DMS153 (cell line): ENCODE measurements around the gene ZDHHC7.

Experiments
- DNase-seq: peaks from one replicate; lab custom pipeline; 2025; lab: John Stamatoyannopoulos, UW

Gene ZDHHC7

DNA sequence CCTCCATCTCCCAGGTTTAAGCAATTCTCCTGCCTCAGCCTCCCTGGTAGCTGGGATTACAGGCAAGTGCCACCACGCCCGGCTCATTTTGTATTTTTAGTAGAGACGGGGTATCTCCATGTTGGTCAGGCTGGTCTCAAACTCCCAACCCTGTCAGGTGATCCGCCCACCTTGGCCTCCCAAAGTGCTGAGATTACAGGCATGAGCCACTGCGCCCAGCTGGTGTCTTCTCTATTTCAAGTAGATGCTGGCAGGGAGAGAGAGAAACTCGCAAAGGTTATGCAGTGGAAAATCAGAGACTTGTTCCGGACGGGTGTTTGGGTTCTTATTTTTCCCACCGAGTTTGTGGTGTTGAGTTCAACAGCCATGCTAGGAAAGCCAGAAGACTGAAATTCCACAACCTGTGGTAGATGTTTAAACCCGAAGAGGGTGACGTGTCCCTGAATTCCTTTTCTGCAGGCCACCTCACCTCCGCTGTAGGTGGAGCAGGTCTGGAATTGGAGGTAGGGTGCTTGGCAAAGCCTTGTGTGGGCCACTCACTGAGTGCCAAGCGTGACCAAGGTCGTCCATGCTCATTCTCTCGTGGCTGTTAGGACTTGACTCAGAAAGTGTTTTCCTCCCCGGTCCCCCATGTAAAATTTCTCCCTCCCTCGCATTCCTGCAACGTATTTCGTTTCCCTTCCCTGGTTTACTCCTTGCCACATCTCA lies 7.3 kb upstream of the ZDHHC7 start:
- no peak for DNase-seq

DNA sequence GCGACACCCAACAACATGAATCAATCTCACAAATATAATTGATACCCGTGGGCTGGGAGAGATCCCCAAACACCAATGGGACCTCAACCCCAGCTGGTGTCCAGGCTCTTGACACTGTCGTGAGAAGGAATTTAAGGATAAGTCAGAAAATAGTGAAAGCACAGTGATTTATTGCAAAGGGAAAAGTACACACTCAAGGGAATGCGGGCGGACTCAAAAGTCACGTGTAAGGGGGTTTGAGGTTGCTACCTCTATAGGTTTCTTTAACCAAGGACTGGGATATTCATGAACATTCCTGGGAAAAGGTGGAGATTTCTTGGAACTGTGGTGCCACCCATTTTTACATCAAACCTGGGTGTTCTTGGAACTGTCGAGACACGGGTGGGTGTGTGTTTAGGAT lies 6.3 kb upstream of the ZDHHC7 start:
- DNase-seq: no peak

DNA sequence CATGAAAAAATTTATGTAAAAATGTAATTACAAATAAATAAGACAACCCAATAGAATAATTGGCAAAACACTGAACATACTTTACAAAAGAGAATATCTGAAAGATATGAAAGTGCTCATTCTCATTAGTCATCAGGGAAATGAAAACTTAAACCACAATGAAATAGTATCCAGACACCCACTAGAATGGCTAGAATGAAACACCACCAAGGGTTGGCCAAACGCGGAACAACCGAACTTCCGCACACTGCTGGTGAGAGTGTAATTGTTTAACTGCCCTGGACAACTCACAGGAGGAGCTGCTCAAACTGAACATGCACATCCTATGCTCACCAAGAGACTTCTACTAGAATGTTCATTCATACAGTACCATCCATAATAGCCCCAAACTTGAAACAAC lies 5.8 kb upstream of the ZDHHC7 start:
- DNase-seq: no peak

DNA sequence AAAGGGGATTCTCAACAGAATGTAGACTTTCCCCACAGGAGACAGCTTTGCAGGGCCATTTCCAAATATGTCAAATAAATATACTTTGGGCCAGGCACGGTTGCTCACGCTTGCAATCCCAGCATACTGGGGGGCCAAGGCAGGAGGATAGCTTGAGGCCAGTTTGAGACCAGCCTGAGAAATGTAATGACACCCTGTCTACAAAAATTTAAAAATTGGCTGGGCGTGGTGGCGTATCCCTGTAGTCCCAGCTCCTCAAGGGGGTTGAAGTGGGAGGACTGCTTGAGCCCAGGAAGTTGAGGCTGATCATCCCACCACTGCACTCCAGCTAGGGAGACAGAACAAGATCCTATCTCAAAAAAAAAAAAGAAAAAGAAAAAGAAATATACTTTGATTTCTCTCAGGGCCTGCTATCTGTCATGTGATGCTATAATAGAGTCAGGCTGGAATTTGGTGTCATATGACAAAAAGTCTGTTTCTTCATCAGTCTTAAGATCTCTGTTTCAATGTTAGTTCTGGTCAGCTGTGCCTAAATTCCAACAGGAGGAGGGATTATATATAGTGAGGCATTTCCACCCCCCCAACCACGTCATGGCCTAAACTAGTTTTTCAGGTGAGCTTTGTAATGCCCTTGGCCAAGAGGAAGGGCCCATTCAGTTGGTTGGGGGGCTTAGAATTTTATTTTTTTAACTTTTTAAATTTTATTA lies 4.3 kb upstream of the ZDHHC7 start:
- no peak for DNase-seq

DNA sequence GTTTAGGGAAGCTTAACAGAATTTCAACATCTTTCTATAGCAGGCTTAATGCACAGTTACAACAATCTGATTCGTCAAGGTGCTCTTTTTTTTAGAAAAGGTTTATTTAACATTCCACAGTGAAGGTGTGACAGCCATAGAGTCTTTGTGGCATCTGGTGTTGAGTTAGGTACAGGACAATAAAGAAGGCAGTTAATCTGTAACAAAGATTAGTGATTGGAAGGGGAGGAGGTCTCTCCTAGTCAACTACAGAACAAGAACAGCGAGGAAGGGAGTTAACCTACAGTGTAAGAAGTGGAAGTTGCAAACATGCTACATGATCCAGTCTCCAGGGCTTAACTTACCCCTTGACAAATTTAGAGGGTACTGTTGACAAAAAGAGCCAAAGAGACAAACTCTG lies 3.0 kb upstream of the ZDHHC7 start:
- DNase-seq: no peak

DNA sequence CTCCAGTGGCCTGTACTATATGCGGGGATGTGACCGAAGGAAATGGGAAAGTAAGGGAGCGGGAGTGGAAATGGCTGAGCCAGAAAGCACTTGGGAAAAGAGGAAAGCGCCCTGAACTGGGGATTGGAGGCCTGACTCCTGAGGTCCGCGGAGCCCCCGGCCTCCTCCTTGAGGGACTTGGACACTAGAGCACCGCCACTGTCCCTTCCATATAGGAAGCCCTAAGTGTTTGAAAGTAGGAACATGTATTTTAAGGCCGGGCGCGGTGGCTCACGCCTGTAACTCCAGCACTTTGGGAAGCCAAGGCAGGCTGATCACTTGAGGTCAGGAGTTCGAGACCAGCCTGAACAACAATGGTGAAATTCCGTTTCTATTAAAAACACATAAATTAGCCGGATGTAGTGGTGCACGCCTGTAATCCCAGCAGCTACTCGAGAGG lies 530 bp upstream of the ZDHHC7 start:
- DNase-seq: no peak

DNA sequence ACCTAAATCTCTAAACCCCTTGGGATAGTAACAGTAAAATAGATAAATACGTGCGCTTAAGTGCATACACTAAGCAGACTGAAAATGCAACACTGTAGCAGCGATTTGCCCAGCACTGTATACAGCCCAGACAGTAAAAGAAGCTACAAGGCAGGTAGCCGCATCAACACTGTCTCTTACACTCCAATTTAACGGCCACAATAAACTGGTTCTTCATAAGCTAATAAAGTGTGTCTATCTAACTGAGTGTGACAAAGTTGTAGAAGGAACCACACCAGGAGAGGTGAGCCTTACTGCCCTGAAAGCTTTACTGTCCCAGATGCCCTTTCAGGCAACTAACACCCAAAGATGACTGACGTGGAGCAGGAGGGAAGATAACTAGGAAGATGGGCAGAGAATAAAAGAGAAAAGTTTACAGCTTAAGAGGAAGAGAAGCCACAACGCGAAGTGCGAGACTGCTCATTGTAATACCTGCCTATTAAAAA lies 847 bp downstream of the ZDHHC7 start:
- DNase-seq: no peak

DNA sequence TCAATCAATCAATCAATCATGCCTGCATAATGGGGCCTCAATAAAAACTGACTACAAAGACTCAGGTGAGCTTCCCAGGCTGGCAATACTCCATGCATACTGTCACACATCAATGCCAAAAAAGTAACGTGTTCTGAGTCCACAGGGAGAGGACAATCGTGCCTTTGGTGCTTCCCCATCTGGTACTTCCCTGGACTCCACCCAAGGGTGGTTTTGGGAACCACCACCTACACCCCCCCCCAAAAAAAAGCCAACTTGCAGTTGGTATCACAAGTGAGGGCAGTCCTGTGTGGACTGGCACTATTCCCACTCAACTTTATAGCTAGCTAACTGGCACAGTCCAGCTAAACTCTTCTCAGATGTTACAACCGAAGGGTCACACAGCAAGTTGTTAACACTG lies 3.1 kb downstream of the ZDHHC7 start:
- DNase-seq: no peak

DNA sequence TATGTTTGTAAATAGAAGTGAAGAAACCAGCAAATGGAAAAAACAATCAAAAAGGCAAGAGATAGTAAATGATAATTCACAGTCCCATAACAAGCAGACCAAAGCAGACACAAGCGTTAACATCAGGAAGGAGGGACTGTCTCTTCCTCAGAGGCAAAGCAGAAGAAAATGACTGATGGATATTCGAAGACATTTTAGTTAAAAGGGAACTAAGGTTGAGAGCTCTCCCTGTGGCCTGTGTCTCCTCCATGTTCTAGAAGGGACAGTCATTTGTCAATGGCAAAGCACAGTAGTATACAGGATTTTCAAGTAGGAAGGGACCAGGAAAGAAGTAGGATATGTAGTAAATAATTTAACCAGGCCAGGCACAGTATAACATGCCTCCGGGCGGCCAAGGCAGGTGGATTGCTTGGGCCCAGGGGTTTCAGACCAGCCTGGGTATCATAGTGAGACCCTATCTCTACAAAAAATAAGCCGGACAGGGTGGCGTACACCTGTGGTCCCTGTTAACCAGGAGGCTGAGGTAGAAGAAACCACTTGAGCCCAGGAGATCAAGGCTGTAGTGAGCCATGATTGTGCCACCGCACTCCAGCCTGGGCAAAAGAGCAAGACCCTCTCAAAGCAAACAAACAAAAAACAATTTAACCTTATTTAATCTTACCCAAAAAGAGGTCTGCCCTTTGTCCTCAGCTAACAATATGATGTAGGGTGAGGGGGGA lies 3.7 kb downstream of the ZDHHC7 start:
- no peak for DNase-seq

DNA sequence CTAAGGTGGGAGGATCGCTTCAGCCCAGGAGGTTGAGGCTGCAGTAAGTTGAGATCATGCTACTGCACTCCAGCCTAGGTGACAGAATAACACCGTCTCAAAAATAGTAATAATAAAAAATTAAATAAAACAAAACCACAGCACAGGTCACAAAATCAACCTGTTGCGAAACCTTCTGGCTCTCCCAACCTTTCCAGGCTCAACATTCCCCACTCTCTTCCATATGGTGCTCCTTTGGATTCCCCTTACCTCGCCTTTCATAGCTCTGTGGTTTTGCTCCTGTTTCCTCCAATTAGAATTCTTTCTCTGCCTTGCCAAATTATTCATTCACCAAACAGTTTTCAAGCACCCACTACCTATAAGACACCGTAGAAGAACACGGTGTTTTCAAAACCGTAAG lies 4.7 kb downstream of the ZDHHC7 start:
- no peak for DNase-seq

DNA sequence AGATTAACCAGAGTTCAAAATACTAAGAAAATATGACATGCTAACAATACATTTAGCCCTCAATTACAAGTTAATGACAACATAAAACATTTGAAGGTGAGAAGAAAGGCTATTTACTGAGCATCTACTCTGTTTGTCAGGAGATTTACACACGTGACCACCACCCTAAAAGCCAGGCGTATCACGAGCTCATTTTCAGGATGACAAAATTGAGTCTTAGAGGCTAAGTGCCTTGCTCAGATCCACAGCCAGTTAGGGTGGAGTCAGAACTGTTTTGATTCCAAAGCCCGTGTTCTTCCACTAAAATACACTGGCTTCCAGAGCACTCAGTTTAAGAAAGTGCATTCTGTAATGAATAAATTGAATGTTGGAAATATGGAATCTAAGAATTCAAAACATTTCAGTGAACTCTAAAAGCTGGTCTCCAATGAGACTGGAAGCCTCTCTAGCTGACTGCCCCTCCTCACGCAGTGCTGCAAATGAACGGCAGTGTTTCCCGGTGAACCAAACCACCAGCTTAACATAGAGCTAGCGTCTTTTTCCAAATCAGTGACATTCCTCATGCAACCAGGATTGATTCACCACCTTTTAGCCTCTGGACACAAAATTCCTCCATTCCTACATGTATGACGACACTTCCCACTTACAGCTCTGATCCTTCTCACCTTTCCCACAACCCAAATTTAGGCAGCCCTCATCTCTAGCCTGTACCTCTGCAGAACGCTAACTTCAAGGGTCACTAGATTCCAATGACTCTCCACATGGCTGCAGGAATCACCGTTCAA lies 5.9 kb downstream of the ZDHHC7 start:
- no peak for DNase-seq

DNA sequence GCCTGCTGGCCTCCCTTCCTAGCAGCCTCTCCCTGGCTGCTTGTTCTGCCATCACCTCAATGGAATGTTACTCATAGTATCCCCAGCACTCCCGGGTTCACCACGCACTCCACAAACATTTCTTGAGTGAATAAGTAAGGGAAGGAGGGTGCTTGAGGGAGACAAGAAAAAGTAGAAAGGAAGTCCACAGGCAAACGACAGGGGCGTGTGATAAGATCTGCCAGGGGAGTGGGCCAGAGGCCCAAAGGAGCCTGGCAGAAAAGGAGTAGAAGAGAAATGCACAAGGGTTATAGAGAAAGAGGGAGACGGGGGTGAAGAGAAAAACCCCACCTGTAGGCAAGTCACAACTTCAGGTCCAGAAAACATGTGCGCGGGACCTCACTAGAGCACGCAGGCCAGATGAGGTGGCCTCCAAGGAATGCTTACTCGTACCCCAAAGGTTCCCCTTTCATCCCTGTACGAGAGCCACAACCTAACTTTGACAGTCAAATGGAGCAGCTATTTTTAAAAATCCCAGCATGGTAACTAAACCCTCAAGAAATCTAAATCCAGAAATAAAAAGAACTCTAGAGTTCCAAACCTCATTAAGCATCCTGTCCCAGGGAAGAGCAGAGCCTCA lies 6.6 kb downstream of the ZDHHC7 start:
- DNase-seq: no peak

DNA sequence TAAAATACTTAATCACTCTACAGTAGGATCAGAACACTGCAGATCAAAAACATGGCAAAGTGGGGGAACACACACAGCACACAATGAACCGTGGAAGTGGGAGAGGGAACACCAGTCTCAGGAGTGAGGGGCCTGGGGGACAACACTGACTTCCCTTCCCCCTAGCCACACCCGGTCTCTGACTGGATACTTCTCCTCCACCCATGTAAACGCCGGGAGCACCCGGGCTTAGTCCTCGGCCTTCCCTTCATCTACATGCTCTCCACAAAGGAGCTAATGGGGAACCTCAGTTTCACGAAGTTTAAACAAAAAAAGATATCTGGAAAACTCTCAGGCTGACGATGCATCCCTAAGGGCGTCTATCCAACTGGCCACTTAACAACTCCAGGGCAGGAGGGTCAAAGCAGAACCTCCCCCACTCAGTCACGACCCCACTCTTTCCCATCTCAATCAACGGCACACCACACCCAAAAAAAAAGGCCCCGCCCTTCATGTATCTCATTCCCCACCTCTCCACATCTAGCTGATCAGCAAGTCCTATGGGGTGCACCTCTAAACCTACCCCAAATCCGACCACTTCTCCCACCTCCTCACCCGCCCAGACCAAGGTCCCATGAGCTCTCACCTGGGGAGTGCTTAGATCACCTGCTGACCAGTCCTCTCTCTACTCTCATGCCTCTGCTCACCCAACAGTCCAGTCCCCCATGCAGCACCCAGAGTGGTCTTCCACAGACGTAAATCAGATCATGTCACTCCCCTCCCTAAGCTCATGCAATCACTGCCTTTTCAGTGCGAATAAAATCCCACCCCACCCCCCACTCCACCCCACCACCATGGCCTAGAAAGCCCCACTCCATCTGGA lies 7.4 kb downstream of the ZDHHC7 start:
- DNase-seq: no peak

DNA sequence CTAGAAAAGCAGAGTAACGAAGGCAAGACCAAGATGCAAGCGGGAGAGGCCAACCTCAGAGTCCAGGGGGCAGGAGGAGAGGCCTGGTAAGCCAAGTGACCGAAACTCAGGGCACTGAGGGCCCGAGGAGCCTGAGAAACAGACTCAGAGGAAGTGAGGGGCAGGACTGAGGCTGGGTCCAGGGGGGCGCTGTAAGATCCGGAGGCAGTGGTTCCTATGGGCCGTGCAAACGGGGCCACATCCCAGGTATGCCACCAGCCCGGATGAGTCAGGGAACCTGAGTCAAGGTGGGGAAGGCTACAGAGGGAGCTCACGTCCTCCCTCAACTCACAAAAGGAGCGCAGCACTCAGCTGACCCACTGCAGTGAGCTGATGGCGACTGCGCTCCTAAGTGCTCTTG lies 8.3 kb downstream of the ZDHHC7 start:
- no peak for DNase-seq

DNA sequence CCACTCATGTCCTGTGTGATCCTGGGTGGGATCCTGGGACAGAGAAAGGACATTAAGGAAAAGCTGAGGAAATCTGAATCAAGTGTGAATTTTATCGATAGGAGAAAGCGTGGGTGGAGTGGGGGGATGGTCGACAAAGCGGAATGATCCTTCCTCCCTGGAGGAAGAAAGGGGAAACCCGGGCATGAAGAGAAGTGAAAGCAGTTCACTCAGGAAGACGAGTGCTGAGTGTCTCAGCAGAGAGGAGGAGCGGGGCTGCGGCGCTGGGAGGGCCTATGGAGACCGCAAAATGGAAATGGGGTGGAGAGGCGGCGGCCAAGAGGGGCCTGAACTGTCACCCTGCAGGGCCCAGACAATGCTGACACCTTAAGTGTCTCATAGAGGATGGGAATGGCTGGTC lies 8.7 kb downstream of the ZDHHC7 start:
- no peak for DNase-seq

DNA sequence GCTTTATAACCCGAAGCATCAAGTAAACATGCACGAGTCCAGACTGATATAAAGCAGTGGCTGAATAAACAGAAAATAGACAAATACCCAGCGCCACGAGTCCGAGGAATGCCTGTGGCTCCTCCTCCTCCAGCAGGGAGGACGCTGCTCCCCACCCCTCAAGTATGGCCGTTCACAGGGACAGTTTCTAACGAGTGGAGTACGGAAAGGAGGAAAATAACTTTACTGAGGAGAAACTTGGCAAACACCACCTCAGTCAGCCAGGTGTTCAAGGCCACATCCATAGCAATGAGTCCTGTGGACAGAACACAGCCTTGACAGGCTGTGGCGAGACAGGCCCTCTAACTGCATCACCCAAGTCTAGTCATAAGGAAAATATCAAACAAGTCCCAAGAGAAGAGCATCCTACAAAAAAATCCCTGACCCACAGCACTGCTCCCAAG lies 9.2 kb downstream of the ZDHHC7 start:
- DNase-seq: no peak

DNA sequence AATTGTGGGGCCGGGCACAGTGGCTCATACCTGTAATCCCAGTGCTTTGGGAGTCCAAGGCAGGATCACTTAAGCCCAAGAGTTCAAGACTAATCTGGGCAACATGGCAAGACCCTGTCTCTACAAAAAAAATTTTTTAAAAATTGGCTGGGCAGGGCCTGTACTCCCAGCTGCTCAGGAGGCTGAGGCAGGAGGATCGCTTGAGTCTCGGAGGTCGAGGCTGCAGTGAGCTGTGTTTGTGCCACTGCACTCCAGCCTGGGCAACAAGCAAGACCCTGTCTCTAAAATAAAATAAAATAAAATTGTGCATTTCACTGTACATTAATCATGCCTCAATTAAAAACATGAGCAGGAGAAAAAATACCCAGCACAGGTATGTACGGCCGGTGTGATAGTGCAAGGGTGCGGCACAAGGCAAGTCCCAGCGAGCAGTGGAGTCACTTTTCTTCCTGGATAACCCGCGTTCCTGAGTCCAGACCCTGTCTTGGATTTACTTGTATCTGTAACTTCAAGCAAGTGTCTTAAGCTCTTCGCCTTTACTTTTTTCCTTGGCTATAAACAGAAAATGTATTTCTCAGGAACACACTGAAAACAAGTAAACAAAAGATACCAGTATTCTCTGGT lies 11.4 kb downstream of the ZDHHC7 start:
- no peak for DNase-seq

DNA sequence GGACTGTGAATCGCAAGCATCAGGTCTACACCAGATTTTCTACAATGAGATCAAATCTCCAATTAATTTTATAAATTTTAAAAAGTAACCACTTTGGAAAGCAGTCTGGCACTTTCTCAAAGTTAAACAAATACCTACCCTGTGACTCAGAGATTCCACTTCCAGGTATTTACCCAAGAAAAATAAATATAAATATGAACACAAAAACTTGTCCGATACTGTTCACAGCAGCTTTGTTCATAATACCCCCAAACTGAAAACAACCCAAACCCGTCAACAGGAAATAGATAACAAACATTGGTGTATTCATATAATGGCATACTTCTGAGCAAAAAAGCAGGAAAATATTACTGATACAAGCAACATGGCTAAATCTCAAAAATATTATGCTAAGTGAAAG lies 12.1 kb downstream of the ZDHHC7 start:
- DNase-seq: no peak

DNA sequence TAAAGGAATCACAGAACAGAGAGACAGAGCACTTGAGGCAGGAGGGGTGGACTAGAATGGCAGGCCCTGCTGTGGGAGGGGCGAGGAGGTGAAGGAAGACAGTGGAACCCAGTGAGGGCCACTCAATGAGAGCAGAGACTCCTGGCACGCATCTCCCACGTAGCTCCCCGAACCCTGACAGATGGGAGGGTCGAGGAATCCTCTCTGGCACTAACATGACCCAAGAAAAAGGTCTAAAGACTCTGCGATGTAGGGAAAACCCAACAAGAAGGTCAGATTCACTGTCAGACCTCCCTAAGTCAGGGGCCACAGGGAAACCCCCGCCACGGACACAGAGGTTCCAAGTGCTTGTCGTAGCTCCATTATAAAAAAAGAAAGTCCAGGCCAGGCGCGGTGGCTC lies 15.0 kb downstream of the ZDHHC7 start:
- no peak for DNase-seq

DNA sequence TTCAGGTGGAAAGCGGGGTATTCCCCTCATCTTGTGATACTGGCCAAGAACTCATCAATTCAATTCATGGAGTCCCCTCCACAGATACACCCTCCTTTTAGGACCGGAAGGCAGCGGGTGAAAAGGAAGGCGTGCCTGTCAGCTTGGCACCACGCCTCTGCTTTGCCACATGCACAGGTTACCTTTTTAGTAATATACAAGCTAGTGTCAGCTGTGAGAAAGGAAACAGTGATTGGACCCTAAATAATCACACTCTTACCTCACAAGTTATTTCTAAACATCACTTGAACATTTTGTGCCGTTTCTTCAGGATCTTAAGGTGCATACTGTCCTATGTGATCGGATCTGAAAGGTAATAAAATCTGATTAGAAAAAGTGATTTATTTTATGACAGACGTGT lies 15.7 kb downstream of the ZDHHC7 start:
- DNase-seq: no peak
